Measurements from ENCODE around the gene TTC27. TPM values are rescaled to one million over a fixed set of nuclear protein-coding genes. Genes with fewer than 3 reads are reported as not detected.

TTC27 gene
- total RNA-seq, 1 donor from 2014 or later = 29.0 TPM

- DNase-seq = no peak
Measured at GRCh38 chr2:32671885-32672533, 44.2 kb downstream of the TTC27 start.

- DNase-seq = no peak
Measured at GRCh38 chr2:32678825-32679224, 51.0 kb downstream of the TTC27 start.

- DNase-seq = no peak
Measured at GRCh38 chr2:32680942-32681341, 53.1 kb downstream of the TTC27 start.

- no peak for DNase-seq
Measured at GRCh38 chr2:32683520-32684086, 55.8 kb downstream of the TTC27 start.

- DNase-seq = no peak
Measured at GRCh38 chr2:32688541-32688940, 60.7 kb downstream of the TTC27 start.

GRCh38 chr2:32691678-32692077, 63.8 kb downstream of the TTC27 start:
- DNase-seq = no peak

GRCh38 chr2:32696439-32696838, 68.6 kb downstream of the TTC27 start:
- no peak for DNase-seq

- no peak for DNase-seq
Measured at GRCh38 chr2:32697156-32697555, 69.3 kb downstream of the TTC27 start.

GRCh38 chr2:32699151-32699550, 71.3 kb downstream of the TTC27 start:
- no peak for DNase-seq

- DNase-seq = no peak
Measured at GRCh38 chr2:32701806-32702205, 74.0 kb downstream of the TTC27 start.

GRCh38 chr2:32702303-32703064, 74.6 kb downstream of the TTC27 start:
- DNase-seq = no peak

GRCh38 chr2:32706815-32707579, 79.1 kb downstream of the TTC27 start:
- no peak for DNase-seq

- DNase-seq = no peak
Measured at GRCh38 chr2:32711219-32711618, 83.4 kb downstream of the TTC27 start.

- no peak for DNase-seq
Measured at GRCh38 chr2:32711908-32712501, 84.2 kb downstream of the TTC27 start.

- no peak for DNase-seq
Measured at GRCh38 chr2:32712870-32713269, 85.0 kb downstream of the TTC27 start.

GRCh38 chr2:32714521-32714920, 86.7 kb downstream of the TTC27 start:
- DNase-seq = no peak

GRCh38 chr2:32715391-32715841, 87.6 kb downstream of the TTC27 start:
- DNase-seq = no peak

- no peak for DNase-seq
Measured at GRCh38 chr2:32715981-32716380, 88.1 kb downstream of the TTC27 start.

- no peak for DNase-seq
Measured at GRCh38 chr2:32716598-32716997, 88.7 kb downstream of the TTC27 start.

GRCh38 chr2:32718752-32719151, 90.9 kb downstream of the TTC27 start:
- DNase-seq = no peak

- no peak for DNase-seq
Measured at GRCh38 chr2:32719430-32719829, 91.6 kb downstream of the TTC27 start.

GRCh38 chr2:32719933-32720716, 92.3 kb downstream of the TTC27 start:
- DNase-seq = no peak

Measured in occipital lobe (tissue), 2 donors.